Smooth muscle cell (in vitro differentiated cells): ENCODE data around the gene ATIC. TPM values are rescaled to one million over a fixed set of nuclear protein-coding genes. Genes with fewer than 3 reads are reported as not detected.
A peak's percentile ranks its signal among the peaks of the same experiment; 100 is the strongest.

Experiments
- DNase-seq: peaks from one replicate; lab custom pipeline; 2025; ENCODE audit not compliant: unreplicated experiment; lab: John Stamatoyannopoulos, UW
- H2AFZ ChIP-seq: fragments of 200-600 bp; sonication (generic); 2 replicates; pipeline ENCODE4 v1.6.0; 2016; ENCODE audit warnings: antibody characterized with exemption, low read depth, mild to moderate bottlenecking
- H3F3A ChIP-seq: fragments of 200-600 bp; sonication (generic); 2 replicates; pipeline ENCODE4 v1.6.0; 2017; ENCODE audit warnings: antibody characterized with exemption, low read depth
- H3K27ac ChIP-seq: fragments of 200-600 bp; sonication (generic); 2 replicates; pipeline ENCODE4 v1.5.1; 2016; ENCODE audit warnings: low read depth, mild to moderate bottlenecking
- H3K27me3 ChIP-seq: fragments of 200-600 bp; sonication (generic); 2 replicates; pipeline ENCODE4 v1.6.1; 2016; ENCODE audit warnings: low read depth, mild to moderate bottlenecking
- H3K36me3 ChIP-seq: fragments of 200-600 bp; sonication (generic); 2 replicates; pipeline ENCODE4 v1.5.1; 2016; ENCODE audit warnings: low read depth
- H3K4me1 ChIP-seq: fragments of 200-600 bp; sonication (generic); 2 replicates; pipeline ENCODE4 v1.5.1; 2016; ENCODE audit warnings: low read depth
- H3K4me2 ChIP-seq: fragments of 200-600 bp; sonication (generic); 2 replicates; pipeline ENCODE4 v1.6.0; 2016; ENCODE audit warnings: mild to moderate bottlenecking
- H3K4me3 ChIP-seq: fragments of 200-600 bp; sonication (generic); 2 replicates; pipeline ENCODE4 v1.5.1; 2016; ENCODE audit warnings: mild to moderate bottlenecking
- H3K79me2 ChIP-seq: fragments of 200-600 bp; sonication (generic); 2 replicates; pipeline ENCODE4 v1.6.0; 2016; ENCODE audit warnings: low read depth, mild to moderate bottlenecking
- H3K9ac ChIP-seq: fragments of 200-600 bp; sonication (generic); 2 replicates; pipeline ENCODE4 v1.6.0; 2016; ENCODE audit warnings: low read depth
- H3K9me3 ChIP-seq: fragments of 200-600 bp; sonication (generic); replicated peaks from 2 replicates; pipeline ENCODE4 v1.5.1; 2016; ENCODE audit warnings: low read depth
- H4K20me1 ChIP-seq: fragments of 200-600 bp; sonication (generic); 2 replicates; pipeline ENCODE4 v1.6.0; 2016; ENCODE audit warnings: low read depth
- WGBS: methylation state at CpG from one replicate; pipeline ENCODE4 v1.1.7; 2016; ENCODE audit warnings: low lambda C conversion rate; 5-methylcytosine and 5-hydroxymethylcytosine counted together
- polyA plus RNA-seq: library from polyadenylated mRNA; unstranded; fragments of >200 nt; fragmentation: Nextera tagmentation; extraction: Ambion mirVana; gene quantifications from 2 replicates; pipeline ENCODE4 v1.2.1, GENCODE V29; 2016
- total RNA-seq: library from RNA; depleted of rRNA; stranded (reverse); fragments of >200 nt; gene quantifications from 2 replicates; pipeline ENCODE4 v1.2.3, GENCODE V29; 2014
- TF ChIP-seq, protein P1 (sequence below): fragments of 200-600 bp; sonication (generic); IDR thresholded peaks from 2 replicates; pipeline ENCODE4 v1.5.1; 2017; ENCODE audit warnings: borderline replicate concordance, mild to moderate bottlenecking, antibody characterized with exemption; ENCODE audit not compliant: insufficient read depth, poor library complexity, severe bottlenecking

ATIC gene
- total and polyA plus RNA-seq, 2 experiments from 2014 or later: 28.3 to 67.7 TPM

- Histone ChIP-seq H3F3A (peaks cover 94% of the 10 kb centered on the region), H4K20me1 (peaks cover 100% of the 10 kb centered on the region), H3K9ac (no peak overlapping the region), H3K36me3 (peaks cover 79% of the 10 kb centered on the region), H3K4me1 (no peaks in the 10 kb centered on the region), H2AFZ (no peak overlapping the region), H3K4me3 (no peak overlapping the region), H3K27ac (peak overlapping the region; percentile 84), H3K9me3 (no peaks in the 10 kb centered on the region), H3K4me2 (no peak overlapping the region), H3K79me2 (peaks cover 6% of the 10 kb centered on the region), H3K27me3 (no peaks in the 10 kb centered on the region)
- TF ChIP-seq, protein P1, sequence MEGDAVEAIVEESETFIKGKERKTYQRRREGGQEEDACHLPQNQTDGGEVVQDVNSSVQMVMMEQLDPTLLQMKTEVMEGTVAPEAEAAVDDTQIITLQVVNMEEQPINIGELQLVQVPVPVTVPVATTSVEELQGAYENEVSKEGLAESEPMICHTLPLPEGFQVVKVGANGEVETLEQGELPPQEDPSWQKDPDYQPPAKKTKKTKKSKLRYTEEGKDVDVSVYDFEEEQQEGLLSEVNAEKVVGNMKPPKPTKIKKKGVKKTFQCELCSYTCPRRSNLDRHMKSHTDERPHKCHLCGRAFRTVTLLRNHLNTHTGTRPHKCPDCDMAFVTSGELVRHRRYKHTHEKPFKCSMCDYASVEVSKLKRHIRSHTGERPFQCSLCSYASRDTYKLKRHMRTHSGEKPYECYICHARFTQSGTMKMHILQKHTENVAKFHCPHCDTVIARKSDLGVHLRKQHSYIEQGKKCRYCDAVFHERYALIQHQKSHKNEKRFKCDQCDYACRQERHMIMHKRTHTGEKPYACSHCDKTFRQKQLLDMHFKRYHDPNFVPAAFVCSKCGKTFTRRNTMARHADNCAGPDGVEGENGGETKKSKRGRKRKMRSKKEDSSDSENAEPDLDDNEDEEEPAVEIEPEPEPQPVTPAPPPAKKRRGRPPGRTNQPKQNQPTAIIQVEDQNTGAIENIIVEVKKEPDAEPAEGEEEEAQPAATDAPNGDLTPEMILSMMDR: no peak
- no peak for DNase-seq
- WGBS: 76% methylated on average over 14 of the region's 14 CpGs
Measured at GRCh38 chr2:215370112-215370965, 58.5 kb downstream of the ATIC start.

- H3K36me3 ChIP-seq: peaks cover 81% of the 10 kb centered on the region
- no peak for DNase-seq
Measured at GRCh38 chr2:215371915-215372897, 60.3 kb downstream of the ATIC start.

GRCh38 chr2:215372968-215373649 is 61.2 kb downstream of the ATIC start:
- no peak for DNase-seq
- WGBS: 91% methylated on average over 9 of the region's 9 CpGs
- TF ChIP-seq, protein P1: no peak

More at GRCh38 chr2:215371915-215372897, 60.3 kb downstream of the ATIC start:
- no peak overlapping the region for H3K4me2 ChIP-seq
- WGBS: 89% methylated on average over 14 of the region's 14 CpGs
- TF ChIP-seq, protein P1: no peak
- H3K9ac ChIP-seq: no peak overlapping the region
- H3K79me2 ChIP-seq: peaks cover 15% of the 10 kb centered on the region
- H3K27me3 ChIP-seq: no peaks in the 10 kb centered on the region
- no peak overlapping the region for H2AFZ ChIP-seq
- no peaks in the 10 kb centered on the region for H3K4me1 ChIP-seq
- peaks cover 100% of the 10 kb centered on the region for H4K20me1 ChIP-seq
- H3F3A ChIP-seq: peaks cover 95% of the 10 kb centered on the region
- H3K4me3 ChIP-seq: no peak overlapping the region
- H3K27ac ChIP-seq: peak overlapping the region; percentile 84
- no peaks in the 10 kb centered on the region for H3K9me3 ChIP-seq

More at GRCh38 chr2:215372968-215373649, 61.2 kb downstream of the ATIC start:
- Histone ChIP-seq H2AFZ (no peak overlapping the region), H3K27me3 (no peaks in the 10 kb centered on the region), H3K4me1 (no peaks in the 10 kb centered on the region), H3K4me3 (no peak overlapping the region), H3K9ac (no peak overlapping the region), H3K36me3 (peaks cover 82% of the 10 kb centered on the region), H3F3A (peaks cover 95% of the 10 kb centered on the region), H4K20me1 (peaks cover 100% of the 10 kb centered on the region), H3K79me2 (peaks cover 22% of the 10 kb centered on the region), H3K4me2 (no peak overlapping the region), H3K27ac (peak overlapping the region; percentile 84), H3K9me3 (no peaks in the 10 kb centered on the region)
